Measurements from ENCODE around the gene NHEJ1. TPM values are rescaled to one million over a fixed set of nuclear protein-coding genes. Genes with fewer than 3 reads are reported as not detected.

Gene NHEJ1
- total and polyA plus RNA-seq, 2 of the 13 experiments (the other 11 are each of a cell fraction or from before 2014, with no cell fraction given) = 30.0 to 30.7 TPM

- TF ChIP-seq PRDM4 (CRISPR knock-in tag; IDR thresholded peaks at IDR 0.05; ENCODE audit: borderline replicate concordance) (no peak), ZFP36 (IDR thresholded peaks at IDR 0.05; ENCODE audit: borderline replicate concordance, low read depth, low read length, partially characterized antibody) (no peak), CENPT (CRISPR knock-in tag; IDR thresholded peaks at IDR 0.05; ENCODE audit: low read depth) (no peak), ZNF136 (CRISPR knock-in tag; IDR thresholded peaks at IDR 0.05; ENCODE audit: low read depth) (no peak), UBTF (CRISPR knock-in tag; IDR thresholded peaks at IDR 0.05) (peak; percentile 97), ATF7 (IDR thresholded peaks at IDR 0.05) (no peak), ATF7 (CRISPR knock-in tag; IDR thresholded peaks at IDR 0.05) (peak; percentile 30; the same call in 1 of the 2 replicates), ZNF576 (CRISPR knock-in tag; IDR thresholded peaks at IDR 0.05) (0 out of 2 replicates have a peak, but pooled peaks have one; percentile 45), BHLHE40 (IDR thresholded peaks at IDR 0.05; ENCODE audit: low read length) (peak; percentile 61), ZNF484 (CRISPR knock-in tag; IDR thresholded peaks at IDR 0.05; ENCODE audit: borderline replicate concordance, low read depth) (no peak), ATF5 (CRISPR knock-in tag; IDR thresholded peaks at IDR 0.05; ENCODE audit: low read depth) (no peak; the same call in 1 of the 2 replicates), SOX13 (IDR thresholded peaks at IDR 0.05) (no peak; the same call in 1 of the 2 replicates), SOX13 (CRISPR knock-in tag; conservative IDR thresholded peaks at IDR 0.05 in 1 of 2, IDR thresholded peaks at IDR 0.05 in 1 of 2) (peak in 1 of 2 experiments; percentile 94; a peak in 2 of 4 replicates), PITX1 (CRISPR knock-in tag; IDR thresholded peaks at IDR 0.05) (peak; percentile 89), ZNF432 (CRISPR knock-in tag; IDR thresholded peaks at IDR 0.05; ENCODE audit: borderline replicate concordance) (no peak), AHR (CRISPR knock-in tag; IDR thresholded peaks at IDR 0.05) (no peak; the same call in 1 of the 2 replicates), CBX5 (CRISPR knock-in tag; IDR thresholded peaks at IDR 0.05; ENCODE audit: borderline replicate concordance) (peak; percentile 59; the same call in 1 of the 2 replicates), KLF11 (CRISPR knock-in tag; IDR thresholded peaks at IDR 0.05) (peak; percentile 26; the same call in 1 of the 2 replicates), CAMTA2 (CRISPR knock-in tag; IDR thresholded peaks at IDR 0.05; ENCODE audit: borderline replicate concordance) (no peak), TSC22D2 (CRISPR knock-in tag; IDR thresholded peaks at IDR 0.05; ENCODE audit: borderline replicate concordance) (no peak; the same call in 1 of the 2 replicates), E2F2 (CRISPR knock-in tag; IDR thresholded peaks at IDR 0.05; ENCODE audit: borderline replicate concordance) (peak; percentile 56; the same call in 1 of the 2 replicates)
Measured at GRCh38 chr2:219058541-219059374, 101.9 kb downstream of the NHEJ1 start (continued).

Data from HepG2 (cell line).